Colon (tissue), 2 donors: ENCODE measurements around the gene STON2.

ENCODE experiments used
- FAIRE-seq: peaks from 2 replicates; lab custom pipeline; 2012; peaks lifted over from hg19 to GRCh38; lab: Jason Lieb, UNC
- donor health status: control.
- donor health status: control.

Gene STON2

GRCh38 chr14:81332725-81333124 lies 67.4 kb downstream of the STON2 start:
- FAIRE-seq = no peak

- FAIRE-seq = no peak
Measured at GRCh38 chr14:81331229-81332021, 68.7 kb downstream of the STON2 start.

- FAIRE-seq = no peak
Measured at GRCh38 chr14:81330619-81331122, 69.5 kb downstream of the STON2 start.

- no peak for FAIRE-seq
Measured at GRCh38 chr14:81329640-81330381, 70.3 kb downstream of the STON2 start.

GRCh38 chr14:81326451-81326850 lies 73.7 kb downstream of the STON2 start:
- FAIRE-seq = no peak

GRCh38 chr14:81324011-81324410 lies 76.1 kb downstream of the STON2 start:
- no peak for FAIRE-seq

- FAIRE-seq = no peak
Measured at GRCh38 chr14:81323093-81323492, 77.0 kb downstream of the STON2 start.

- no peak for FAIRE-seq
Measured at GRCh38 chr14:81319946-81320345, 80.2 kb downstream of the STON2 start.

- no peak for FAIRE-seq
Measured at GRCh38 chr14:81319314-81319713, 80.8 kb downstream of the STON2 start.

GRCh38 chr14:81315341-81315740 lies 84.8 kb downstream of the STON2 start:
- no peak for FAIRE-seq

- no peak for FAIRE-seq
Measured at GRCh38 chr14:81314443-81315175, 85.5 kb downstream of the STON2 start.

GRCh38 chr14:81313775-81314429 lies 86.2 kb downstream of the STON2 start:
- FAIRE-seq = no peak

GRCh38 chr14:81313200-81313599 lies 86.9 kb downstream of the STON2 start:
- no peak for FAIRE-seq

- FAIRE-seq = no peak
Measured at GRCh38 chr14:81312289-81312876, 87.7 kb downstream of the STON2 start.

- no peak for FAIRE-seq
Measured at GRCh38 chr14:81311778-81312177, 88.3 kb downstream of the STON2 start.

- no peak for FAIRE-seq
Measured at GRCh38 chr14:81311141-81311540, 89.0 kb downstream of the STON2 start.

- FAIRE-seq = no peak
Measured at GRCh38 chr14:81310606-81311005, 89.5 kb downstream of the STON2 start.

GRCh38 chr14:81309511-81309910 lies 90.6 kb downstream of the STON2 start:
- no peak for FAIRE-seq

- FAIRE-seq = no peak
Measured at GRCh38 chr14:81305743-81306142, 94.4 kb downstream of the STON2 start.

GRCh38 chr14:81305065-81305464 lies 95.1 kb downstream of the STON2 start:
- FAIRE-seq = no peak

GRCh38 chr14:81303258-81303935 lies 96.7 kb downstream of the STON2 start:
- no peak for FAIRE-seq
